ENCODE data around the gene AUTS2.

The AUTS2 gene

DNA sequence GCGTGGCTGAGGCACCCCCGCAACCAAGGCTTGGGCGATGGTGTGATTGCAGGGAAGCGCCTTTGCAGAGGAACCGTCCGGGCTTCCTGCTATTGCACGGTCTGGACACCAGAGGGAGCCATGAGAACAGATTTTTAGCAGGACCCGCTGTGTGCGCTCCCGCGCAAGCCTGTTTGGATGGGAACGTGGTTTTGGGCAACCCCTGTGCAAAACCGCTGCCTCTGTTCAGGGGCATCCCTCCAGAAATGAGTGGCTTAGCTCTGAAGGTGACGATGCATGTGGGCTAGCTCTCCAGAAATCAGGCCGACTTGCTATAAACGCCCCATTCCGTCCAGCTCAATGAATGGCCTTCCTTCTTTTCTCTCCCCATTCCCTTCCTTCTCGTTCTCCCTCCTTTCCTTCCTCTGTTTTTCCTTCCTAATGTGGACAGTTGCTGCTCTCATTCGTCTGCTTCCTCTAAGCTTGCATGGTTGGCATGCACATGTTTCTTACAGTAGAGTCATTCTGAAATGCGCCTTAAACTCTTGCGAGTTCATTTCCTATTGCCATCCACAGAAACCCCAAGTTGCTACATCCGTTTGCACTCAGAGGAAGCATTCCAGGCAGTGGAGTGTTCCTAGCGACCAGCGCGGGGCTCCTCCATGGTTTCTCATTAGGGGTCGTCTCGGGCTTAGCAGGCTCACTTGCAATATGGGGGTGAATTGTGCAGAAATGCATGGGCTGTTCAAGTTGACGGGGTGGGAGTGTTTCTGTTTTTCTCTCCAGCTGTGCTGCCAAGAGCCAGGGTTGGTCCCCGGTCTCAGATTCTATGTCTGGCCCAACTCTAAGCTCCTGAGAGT is 1231.2 kb downstream of the AUTS2 start:
- peak; percentile 70 for DNase-seq

DNA sequence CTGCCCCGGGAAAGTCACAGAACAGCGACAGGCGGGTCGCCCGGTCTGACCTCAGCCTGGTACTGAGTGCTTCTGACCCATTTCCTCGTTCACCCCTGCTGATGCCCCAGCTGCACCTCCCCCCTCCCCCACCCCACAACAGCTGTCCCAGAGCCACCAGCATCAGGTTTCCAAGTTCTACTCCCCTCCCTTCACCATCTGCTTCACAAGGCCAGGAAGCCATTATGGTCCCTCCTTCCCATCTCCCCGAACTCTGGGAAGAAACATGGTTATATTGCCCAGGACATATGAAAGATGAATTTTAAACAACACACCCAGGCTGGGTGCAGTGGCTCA is 1231.8 kb downstream of the AUTS2 start:
- no peak for DNase-seq

DNA sequence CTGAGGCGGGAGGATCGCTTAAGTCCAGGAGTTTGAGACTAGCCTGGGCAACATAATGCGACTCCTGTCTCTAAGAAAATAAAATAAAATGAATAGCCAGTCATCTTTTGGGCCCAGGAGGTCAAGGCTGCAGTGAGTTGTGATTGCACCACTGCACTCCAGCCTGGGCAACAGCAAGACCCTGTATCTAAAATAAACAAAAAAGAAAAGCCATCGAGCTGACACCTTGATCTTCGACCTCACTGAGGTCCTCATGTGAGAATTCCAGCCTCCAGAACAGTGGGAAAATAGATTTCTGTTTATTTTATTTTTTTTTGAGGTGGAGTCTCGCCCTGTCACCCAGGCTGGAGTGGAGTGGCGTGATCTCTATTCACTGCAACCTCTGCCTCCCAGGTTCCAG is 1232.2 kb downstream of the AUTS2 start:
- no peak for DNase-seq

DNA sequence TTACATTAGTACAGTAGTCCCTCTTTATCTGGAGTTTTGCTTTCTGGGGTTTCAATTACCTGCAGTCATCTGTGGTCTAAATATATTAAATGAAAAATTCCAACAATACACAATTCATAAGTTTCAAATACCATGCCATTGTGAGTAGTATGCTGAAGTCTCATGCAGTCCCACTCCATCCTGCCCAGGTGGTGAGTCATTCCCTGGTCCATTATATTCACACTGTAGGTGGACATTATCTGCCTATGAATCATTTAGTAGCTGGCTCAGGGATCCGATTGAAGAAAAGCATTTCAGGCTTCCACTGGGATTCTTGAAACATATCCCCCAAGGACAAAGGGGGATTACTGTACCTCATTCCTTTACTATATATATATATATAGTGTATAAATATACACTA is 1235.5 kb downstream of the AUTS2 start:
- no peak for DNase-seq

DNA sequence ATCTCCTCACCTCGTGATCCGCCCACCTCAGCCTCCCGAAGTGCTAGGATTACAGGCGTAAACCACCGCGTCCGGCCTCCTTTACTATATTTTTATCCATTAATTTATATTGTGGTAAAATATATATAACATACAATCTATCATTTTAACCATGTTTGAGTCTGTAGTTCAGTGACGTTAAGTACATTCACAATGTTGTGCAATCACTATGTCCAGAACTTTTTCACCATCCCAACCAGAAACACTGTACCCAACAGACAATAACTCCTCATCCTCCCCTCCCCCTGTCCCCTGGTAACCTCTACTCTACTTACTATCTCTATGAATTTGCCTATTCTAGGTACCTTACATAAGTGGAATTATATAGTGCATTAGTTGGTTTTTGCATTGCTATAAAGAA is 1236.1 kb downstream of the AUTS2 start:
- DNase-seq = no peak

DNA sequence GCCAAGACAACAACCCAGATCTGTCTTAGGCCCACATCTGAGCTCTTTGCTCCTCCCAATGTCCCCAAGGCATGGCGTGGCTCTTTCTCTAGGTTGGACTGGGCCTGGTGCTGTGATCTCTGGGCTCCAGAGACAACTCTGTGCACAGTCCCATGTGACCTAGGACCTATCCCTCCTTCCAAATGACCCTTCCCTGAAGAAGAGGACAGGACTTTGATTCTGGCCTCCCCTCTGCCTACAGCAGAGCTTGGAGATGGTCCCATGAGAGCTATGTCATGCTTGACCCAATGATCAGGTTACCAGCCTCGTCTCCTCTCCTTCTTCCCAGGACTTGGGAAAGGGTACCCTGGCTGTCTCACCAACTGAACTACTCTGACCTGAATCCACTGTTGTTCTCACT is 1237.4 kb downstream of the AUTS2 start:
- no peak for DNase-seq

DNA sequence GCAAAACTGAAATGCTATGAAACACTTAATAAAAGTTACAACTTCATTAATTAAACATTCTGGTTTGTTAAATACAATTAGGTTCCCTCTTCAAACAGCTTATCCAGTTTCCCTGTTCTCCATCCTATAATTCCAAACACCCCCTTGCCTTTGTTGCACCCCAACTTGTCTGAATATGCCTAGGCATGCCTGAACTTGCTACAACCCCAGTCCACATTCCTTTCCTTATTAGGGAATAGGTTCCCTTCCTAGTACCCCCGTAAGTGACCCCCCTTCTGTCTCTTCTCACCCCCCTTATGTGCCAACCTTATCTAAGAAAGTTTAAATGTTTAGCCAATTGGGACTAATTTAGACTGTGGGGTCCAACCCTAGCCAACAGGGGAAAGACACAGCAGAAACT is 1238.0 kb downstream of the AUTS2 start:
- DNase-seq = no peak

DNA sequence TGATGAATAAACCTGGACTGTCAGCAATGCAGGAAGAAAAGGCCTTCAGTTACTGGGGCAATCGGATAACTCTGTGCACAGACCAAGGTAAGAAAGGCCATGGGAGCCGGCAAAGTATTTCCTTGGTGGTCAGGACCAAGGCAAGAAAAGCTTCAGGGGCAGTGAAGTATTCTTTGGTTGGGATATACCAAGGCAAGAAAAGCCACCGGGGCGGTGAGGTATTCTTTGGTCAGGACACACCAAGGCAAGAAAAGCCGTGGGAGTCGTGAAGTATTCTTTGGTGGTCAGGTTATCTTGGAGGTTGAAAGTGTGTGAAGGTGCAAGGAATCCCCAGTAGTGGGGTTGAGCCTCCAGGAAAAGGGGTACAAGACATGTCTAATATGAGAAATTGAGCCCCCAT is 1238.7 kb downstream of the AUTS2 start:
- no peak for DNase-seq

DNA sequence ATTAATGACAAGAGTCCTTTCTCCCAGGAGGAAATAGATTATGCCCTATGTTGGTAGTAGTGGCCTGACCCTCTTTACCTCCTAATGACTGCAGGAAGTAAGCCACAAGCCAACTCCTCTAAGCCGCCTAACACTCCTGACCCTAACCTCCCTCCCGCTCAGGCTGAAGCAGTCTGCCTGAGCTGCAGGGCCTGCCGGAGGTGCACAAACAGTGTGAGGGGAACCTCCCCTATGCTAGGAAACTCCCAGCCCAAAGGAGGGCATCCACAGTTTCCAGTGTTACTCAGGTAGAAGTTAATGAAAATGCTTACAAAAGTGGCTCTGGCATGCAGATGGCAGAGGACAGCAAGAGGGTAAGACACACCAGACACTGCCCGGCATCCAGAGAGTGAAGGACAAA is 1239.3 kb downstream of the AUTS2 start:
- DNase-seq = no peak

DNA sequence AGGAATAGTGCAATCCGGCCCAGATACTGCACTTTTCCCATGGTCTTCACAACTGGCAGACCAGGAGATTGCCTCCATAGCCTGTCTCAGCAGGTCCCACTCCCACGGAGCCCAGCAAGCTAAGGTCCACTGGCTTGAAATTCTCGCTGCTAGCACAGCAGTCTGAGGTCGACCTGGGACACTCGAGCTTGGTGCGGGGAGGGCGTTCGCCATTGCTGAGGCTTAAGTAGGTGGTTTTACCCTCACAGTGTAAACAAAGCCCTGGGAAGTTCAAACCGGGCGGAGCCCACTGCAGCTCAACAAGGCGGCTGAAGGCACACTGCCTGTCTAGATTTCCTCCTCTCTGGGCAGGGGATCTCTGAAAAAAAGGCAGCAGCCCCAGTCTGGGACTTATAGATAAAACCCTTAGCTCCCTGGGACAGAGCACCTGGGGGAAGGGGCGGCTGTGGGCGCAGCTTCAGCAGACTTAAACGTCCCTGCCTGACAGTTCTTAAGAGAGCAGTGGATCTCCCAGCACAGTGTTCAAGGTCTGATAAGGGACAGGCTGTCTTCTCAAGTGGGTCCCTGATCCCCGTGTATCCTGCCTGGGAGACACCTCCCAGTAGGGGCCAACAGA is 1240.1 kb downstream of the AUTS2 start:
- no peak for DNase-seq
